HG03175 (cell line): ENCODE measurements around the gene CFDP1.
"Not testable (repeated sequence)": the region's sequence is repeated elsewhere in the genome, so short reads cannot be mapped to it uniquely, and the experiment has no call there.

Experiments
- ATAC-seq: cut with Tn5 transposase; IDR thresholded peaks from one replicate; pipeline ENCODE4 v1.9.1; 2021; ENCODE audit warnings: mild to moderate bottlenecking, moderate library complexity; ENCODE audit not compliant: unreplicated experiment

CFDP1 gene

DNA sequence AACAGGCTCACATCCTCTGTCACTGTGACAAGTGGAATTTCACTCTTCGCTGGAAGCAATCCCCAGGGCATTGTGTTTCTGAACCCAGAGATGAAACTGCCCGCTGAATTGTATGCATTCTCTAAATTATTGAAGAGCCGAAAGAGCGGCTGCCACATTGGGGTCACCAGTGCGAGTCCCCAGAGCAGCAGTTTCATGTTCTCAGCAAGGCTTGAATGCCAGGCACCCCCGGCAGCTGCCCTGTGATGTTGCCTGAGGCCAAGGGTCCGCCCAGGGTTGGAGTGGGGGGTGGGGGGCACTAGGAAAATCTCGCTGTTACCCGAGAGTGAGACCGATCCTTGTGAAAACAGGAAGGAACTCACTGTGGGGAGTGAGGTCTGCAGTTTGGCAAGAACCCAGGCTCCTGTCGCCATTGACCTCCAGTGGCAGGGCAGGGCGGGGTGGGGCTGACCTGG is 161.2 kb downstream of the CFDP1 start:
- ATAC-seq: peak; percentile 52

GRCh38 chr16:75271441-75272096 is 161.7 kb downstream of the CFDP1 start:
- no peak for ATAC-seq

GRCh38 chr16:75269358-75269757 is 163.9 kb downstream of the CFDP1 start:
- ATAC-seq: not testable (repeated sequence)

- no peak for ATAC-seq
These were observed 165.6 kb downstream of the CFDP1 start for GRCh38 chr16:75267631-75268264.

DNA sequence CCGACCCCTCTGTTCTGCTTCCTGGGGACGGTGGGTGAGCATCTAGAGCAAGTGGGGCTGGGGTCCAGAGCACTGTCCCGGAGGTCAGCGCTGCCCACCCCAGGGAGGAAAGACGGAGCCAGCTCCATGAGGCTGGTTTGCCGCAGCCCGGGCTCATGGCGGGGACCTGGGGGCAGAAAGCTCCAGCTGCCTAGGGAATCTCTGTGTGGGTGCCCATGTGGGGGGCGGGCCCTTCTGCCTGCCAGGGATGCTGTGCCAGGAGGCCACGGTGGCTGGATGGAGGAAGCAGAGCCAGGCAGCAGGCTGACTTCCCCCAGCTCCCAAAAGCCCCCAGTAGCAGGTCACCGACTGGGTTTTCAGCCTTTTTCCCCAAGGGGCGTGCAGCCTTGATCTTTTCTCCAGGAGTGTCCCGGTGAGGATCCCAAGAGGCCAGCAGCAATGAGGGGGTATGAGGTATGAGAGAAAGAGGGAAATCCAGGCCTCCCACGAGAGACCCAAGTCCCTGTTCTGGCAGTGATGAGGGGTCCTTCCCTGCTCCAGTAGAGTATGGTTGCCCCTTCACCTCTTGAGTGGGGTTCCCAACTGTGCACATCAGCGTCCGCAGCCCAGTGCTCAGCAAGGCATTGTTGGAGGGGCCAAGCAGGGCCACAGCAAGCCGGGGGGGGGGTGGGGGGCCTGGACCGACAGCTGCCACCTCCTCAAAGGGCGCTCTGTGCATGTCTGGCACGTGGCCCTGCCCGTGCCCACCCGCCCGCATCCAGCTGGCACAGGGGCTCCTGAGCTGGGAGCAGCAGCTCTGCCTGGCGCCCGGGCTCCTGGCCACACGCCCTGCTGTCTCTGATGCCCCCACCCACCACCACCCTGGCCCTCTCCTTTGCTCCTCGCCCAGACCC is 166.3 kb downstream of the CFDP1 start:
- ATAC-seq: no peak

DNA sequence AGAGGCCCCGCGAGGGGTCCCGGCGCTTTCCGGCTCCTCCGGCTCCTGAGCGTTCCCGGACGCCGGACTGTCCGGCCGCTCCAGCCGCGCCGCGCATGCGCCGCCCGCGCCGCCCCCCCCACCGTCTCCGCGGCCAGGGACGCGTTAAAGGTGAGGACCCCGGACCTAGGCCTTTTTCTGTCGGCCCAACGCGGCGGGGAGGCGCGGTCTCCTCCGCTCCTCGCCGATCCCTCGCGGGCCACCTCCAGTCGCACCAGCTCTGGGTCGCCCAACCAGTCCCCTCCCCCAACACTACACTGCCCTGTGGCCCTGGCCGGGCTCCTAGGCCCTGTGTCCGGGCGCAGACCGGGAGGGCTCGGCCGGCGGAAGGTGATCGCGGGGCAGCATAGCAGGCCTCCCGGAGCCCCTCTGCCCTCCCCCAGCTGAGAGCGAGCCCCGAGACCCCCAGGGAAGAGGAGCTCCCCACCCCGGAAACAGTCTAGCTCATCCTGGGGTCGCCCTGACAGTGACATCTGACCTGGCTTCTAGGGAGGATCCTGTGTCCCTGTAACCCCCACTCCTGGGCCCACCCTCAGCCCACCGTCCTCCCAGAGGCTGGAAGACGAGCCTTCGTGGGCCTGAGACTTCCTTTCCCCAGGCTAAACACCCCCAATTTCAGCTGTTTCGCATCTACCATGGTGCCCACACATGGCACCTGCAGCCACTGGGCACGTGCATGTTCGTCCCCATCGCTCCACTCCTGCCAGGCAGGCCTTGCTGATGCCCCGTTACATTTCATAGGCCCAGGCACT is 167.2 kb downstream of the CFDP1 start:
- ATAC-seq: peak; percentile 63

GRCh38 chr16:75264999-75265910 is 168.0 kb downstream of the CFDP1 start:
- peak; percentile 26 for ATAC-seq

DNA sequence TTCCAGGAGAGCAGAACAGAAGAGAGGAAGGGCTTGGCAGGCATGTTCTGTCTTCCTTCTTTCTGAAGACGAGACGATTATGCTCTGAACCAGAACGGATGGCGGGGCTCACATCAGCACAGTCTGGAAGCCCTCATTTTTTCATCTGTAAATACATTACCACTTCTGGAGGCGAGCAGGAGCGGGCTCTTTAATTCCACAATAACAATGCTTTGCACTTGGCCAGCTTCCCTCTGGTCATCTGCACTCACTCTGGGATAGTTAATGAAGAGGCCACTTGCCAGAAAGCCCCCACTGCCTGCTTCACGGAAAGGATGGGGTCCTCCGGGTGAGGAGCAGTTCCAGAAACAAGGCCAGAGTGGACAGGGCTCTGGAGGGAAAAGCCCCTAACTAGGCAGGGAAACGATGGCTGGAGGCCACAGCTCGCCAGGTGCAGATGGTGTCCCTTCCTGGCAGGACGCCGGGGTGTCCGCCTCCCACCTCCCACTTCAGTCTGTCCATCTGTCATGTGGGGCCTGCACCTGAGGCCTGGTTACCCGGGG is 168.8 kb downstream of the CFDP1 start:
- no peak for ATAC-seq

- ATAC-seq: no peak
These were observed 169.3 kb downstream of the CFDP1 start for GRCh38 chr16:75263963-75264445.

GRCh38 chr16:75263291-75263962 is 169.9 kb downstream of the CFDP1 start:
- no peak for ATAC-seq

GRCh38 chr16:75262800-75263127 is 170.5 kb downstream of the CFDP1 start:
- no peak for ATAC-seq

GRCh38 chr16:75262104-75262799 is 171.1 kb downstream of the CFDP1 start:
- no peak for ATAC-seq

- ATAC-seq: no peak
These were observed 171.7 kb downstream of the CFDP1 start for GRCh38 chr16:75261590-75262078.

DNA sequence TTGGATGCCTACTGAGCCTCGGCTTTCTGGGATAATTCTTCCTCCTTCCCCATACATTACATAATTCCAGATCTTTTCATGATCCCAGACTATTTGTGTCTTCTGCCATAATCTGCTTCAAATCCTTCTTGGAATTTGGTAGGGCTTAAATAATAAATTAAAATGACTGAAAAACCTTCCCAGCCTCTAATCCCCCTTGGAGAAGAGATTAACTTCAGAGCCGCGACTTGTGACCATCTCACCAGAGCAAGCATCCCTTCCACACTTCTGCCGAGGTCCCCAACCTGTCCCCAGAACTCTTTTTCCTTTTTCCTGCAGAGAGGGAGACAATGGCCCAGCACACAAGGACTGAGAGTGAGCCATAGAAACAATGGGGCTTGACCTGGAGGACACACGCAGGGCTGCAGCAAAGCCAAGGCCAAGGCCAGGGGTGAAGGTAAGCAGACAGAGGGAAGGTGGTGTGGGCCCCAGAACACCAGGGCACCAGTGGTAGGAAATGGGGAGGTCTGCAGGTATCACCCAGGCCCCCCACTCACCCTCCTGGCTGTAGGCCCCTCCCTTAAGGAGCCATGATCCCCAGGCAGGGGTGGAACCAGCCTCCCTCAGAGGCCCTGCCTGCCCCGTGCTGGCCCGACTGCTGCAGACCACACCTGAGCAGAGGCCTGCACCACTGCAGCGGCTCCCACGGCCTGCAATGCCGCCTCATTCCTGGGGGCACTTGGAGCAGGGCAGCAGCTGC is 172.3 kb downstream of the CFDP1 start:
- ATAC-seq: no peak

GRCh38 chr16:75258807-75259141 is 174.5 kb downstream of the CFDP1 start:
- no peak for ATAC-seq

DNA sequence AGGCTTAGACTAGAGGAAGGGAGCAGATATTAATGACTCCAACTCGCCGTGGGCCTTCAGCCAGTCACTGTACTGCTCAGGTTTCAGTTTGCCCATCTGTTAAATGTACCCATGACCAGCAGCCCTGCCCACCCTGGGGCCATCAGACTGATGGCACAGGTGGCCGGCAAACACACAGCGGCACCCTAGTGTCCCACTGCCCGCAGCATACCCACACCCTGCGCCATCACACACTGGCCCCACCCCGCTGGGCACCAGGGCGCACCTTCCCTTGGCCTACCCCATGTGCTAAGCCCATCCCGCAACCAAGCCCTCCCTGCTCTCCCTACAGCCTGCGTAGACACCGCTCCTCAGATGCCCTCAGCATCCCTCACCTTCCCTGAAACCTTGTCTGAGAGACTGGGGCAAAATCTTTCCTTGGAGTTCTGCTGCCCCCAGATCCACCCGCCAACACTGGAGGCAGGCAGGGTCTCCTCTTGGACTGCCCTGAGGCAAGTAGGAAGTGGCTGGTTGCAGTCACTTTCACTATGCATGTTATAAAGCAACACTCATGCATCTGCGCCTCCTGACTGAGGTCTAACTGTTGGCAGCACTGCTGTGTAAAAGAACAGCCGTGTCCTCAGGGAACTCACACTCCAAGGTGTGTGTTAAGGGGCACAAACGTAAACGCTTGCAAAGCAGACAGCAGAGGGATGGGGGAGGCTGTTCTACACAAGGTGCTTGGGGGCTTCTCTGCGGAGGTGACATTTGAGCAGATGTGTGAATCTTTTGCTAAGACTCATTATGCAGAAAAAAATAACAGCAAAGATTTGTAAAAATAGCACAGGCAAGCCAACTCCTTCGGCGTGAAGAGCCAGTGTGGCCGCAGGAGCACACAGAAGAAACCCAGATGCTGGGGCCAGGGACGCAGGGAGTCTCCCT is 175.2 kb downstream of the CFDP1 start:
- no peak for ATAC-seq
